GM21619 (cell line): ENCODE measurements around the gene CREG1.

ENCODE experiments used
- ATAC-seq: cut with Tn5 transposase; IDR thresholded peaks from one replicate; pipeline ENCODE4 v1.9.1; 2021; ENCODE audit not compliant: unreplicated experiment

CREG1 gene

DNA sequence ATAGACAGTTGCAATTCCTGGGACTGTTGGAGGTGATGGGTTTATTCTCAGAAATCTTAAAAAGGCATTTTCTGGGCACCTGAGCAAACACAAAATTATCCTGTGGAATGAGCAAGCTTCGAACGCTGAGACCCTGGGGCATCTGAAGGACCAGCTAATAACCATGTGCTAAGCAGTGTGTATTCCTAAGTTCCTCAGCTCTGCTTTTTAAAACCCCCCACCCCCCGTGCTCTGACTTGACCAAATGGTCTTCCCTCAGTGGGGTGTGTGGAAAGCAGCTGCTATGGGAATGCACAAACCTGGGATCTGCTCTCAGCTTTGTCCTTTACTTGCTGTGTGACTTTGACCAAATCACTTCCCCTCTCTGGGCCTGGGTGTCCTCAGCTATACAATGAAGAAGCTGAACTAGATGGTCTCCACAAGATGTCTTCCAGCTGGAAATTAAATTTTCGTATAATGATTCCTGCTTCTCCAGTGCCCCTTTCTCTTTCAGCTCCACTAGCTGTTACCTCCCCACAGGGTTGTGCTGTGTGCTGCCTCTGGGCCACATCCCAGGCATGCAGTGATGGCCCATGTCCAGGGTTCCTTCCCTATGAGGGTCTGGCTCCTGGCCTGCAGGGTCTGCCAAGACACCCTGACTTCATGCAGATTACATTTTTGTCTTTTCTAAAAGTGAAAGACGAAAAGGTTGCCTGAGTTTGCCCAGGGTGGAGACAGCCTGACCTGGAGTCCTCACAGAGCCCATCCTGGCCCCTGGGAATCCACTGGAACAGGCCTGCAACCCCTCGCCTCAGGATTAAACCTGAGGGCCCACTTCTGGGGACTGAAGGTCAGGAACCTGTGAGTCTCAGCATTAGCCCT, 20.4 kb downstream of the CREG1 start:
- peak; percentile 15 for ATAC-seq

DNA sequence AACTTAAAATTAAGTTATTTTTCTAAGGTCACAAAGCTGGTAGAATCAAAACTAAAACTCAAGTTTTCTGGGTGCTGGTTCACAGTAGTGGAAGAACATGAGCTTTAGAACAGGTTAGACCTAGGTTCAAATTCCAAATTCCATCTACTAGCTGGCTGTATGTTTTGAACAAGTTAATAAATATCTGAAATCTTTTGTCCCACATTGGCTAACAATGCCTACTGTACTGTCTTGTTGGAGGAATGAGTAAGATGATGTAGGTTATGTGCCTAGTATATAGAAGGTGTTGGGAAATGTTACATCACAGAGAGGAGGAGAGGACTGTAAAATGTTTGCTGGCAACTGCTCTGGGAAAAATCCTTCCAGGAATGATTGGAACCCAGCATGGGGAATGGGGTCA, 21.2 kb downstream of the CREG1 start:
- no peak for ATAC-seq

DNA sequence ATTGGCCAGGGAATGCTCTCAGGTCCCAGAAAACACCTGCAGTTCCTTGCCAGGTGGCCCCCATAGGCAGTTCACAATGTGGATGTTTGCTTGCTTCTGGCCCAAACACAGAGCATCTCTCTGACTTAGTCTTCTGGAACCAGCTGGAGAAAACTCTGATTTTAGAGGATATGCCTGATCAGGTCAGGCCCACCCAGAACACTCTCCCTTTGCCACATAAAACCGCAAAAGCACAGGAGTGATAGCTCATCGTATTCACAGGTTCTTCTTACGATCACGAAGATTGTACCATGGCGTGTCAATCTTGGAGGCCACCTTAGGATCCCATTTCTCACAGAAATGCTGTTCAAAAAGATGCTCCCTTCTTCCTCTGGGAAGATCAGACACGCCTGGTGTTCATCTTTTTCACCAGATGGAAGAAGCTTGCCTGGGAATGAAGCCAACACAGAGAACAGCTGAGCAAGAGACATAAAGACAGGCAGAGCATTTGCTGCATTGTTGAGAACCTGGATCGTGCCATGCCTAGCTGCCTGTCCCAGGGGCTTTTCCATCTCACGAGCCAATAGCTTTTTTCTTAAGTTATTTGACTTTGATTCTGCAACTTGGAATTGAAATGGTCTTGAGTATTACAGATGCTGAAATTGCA, 23.6 kb downstream of the CREG1 start:
- ATAC-seq = no peak

DNA sequence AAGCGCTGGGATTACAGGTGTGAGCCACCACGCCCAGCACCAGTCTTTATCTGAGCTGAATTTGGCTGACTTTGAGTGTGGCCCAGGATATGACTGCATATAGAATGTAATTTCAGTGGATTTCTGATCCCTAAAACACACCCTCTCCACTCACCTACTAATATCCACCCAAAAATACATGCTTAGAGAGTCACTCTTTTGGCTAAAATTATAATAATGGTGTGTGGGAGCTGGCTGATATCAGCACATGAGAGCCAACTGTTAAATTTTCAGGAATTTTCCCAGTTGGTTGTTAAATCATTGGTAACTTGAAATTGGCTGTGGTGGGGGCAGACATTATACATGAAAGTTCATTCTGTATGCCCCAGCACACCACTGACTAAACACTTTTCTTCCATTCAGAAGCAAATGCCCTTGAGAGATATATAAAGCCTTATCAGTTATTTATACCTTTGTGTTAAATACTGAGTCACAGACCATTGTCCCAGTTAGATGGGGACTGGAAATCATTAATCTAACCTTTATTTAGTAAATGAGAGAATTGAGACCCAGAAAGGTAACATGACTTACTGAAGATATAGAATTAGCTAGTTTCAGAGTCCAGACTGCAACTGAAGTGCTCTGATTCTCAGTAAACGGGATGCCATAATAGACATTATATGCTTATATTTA, 25.4 kb downstream of the CREG1 start:
- ATAC-seq = no peak

DNA sequence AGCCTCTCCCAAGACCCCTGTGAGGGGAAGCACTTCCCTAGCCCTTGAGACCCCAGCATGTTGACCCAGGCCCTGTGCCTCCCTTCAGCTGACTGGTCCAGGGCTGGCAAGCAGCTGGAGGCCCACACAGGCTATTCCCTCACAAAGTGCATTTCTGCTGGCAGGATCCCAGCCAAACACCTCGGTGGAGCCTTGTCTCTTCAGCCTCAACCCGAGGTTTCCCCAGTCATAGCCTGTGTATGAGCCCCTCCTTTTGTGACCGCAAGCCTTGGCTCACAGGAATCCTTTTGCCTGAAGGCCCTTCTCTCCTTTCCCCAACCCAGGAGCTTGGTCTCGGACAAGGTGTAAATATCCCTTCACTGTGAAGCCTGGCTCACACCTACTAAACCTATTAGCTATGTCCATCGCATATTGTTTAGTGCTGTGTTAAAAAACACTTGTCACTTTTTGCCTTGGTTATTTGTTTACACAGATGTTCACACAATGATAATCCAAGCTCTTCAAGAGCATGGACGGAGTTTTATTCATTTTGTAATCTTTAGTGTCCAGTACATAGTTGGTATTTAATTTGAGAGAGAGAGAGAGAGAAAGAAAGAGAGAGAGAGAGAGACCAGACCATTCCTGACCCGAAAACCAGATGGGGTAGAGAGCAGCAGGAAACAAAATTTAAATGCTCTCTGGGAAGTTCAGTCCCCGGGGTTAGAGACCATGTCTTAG, 26.7 kb downstream of the CREG1 start:
- ATAC-seq = no peak

DNA sequence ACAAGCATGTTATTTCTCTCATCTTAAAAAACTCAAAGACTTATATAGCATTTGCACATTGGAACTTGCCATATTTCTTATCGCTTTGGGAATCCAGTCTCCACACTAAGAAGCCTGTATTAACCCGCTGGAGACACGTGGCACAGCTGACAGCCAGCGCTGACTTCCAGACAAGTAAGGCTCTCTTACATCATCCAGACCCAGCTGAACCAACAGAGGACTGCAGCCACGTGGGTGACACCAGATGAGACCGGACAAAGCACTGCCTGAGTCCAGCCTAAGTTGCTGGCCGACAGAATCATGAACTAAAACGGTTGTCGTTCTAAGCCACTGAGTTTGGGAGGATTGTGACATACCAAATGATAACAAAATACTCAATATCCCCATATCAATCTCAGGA, 28.9 kb downstream of the CREG1 start:
- ATAC-seq = no peak

DNA sequence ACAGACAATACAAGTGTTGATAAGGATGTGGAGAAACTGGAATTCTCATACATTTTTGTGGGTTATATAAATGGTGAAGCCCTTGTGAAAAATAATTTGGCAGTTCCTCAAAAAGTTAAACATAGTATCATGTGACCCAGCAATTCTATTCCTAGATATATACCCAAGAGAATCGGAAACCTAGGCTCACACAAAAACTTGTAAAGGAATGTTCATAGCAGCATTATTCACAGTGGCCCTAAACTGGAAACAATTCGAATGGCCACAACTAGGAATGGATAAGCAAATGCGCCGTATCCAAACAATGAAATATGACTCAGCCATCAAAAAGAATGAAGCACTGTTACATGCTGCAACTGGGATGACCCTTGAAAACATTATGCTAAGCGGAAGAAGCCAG, 31.3 kb downstream of the CREG1 start:
- ATAC-seq = no peak

DNA sequence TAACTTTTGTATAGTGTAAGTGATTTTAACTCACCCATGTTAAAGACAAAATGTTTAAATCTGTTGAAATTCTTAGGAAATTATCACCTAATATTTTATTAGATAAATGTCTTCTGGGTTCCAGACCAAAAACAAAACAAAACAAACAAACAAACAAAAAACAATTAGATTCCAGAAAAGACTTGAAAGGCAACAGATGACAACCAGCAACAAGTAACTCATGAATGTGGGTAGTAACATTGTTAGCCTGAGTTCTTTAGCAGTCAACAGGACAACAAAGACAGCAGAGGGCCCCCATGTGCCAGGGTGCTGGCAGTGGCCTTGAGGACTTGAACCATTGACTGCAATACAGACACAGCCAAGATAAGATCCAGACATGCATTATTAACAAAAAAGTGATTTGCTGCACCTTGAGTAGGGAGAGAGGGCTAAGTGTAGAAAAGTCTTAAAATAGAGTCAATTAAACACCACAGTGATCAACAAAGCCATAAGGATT, 32.8 kb downstream of the CREG1 start:
- ATAC-seq = no peak

DNA sequence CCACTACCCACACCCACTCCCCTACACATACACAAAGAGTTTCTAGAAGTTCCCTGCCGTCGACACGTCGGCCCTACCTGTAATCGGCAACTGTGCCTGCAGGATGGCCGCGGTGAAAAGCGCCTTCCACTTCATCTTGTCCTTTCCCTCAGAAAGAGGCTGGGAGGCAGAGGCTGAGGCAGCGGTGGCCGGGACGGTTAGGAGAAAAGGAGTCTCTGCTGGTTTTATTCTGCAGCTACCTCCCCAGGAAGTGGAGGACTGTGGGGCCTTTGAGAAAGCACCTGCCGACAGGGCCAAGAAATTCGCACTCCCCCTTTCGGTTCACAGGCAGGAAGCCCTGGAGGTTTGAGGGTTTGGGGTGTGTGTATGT, 35.2 kb downstream of the CREG1 start, which contains the start of gene CD247:
TSS of gene CD247 (minus strand) at position 199 of the 370 bp plus-strand sequence. CDS start at position 135, 64 bp downstream.
- ATAC-seq = no peak

DNA sequence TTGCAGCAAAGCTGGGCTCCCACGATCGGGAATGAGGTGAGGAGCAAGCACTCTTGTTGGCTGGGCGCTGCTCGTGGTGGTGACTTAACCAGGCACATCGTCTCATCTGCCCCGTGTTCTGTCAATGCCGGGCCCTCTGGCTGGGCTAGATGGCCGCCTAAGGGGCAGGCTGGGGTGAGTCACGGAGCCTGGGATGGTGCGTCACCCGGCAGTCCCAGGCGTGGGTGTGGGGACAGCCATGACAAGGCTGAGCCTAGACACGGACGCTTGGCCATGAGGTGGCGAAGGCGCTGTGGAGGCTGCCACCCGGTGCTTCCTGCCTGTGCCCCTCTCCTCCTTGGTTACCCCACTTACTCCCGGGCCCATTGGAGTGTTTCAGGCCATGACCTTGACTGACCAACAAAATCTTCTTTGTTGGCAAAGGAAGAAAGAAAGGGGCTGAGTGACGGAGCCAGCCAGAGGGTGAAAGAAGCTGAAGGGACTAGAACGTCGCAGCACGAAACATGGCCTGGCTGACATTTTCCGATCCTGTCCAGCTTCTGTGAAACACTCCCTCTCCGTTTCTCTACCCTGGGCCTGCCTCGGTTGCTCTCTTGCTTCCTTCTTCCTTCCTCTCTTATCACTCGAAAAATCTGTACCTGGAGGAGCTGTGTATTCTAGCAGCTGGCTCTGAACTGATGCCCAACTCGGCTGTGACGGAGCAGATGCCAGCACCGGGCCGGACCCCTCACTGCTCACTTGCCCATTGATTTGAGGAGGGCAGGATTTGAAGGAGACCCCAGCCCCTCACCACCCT, 35.8 kb downstream of the CREG1 start:
- ATAC-seq = no peak

DNA sequence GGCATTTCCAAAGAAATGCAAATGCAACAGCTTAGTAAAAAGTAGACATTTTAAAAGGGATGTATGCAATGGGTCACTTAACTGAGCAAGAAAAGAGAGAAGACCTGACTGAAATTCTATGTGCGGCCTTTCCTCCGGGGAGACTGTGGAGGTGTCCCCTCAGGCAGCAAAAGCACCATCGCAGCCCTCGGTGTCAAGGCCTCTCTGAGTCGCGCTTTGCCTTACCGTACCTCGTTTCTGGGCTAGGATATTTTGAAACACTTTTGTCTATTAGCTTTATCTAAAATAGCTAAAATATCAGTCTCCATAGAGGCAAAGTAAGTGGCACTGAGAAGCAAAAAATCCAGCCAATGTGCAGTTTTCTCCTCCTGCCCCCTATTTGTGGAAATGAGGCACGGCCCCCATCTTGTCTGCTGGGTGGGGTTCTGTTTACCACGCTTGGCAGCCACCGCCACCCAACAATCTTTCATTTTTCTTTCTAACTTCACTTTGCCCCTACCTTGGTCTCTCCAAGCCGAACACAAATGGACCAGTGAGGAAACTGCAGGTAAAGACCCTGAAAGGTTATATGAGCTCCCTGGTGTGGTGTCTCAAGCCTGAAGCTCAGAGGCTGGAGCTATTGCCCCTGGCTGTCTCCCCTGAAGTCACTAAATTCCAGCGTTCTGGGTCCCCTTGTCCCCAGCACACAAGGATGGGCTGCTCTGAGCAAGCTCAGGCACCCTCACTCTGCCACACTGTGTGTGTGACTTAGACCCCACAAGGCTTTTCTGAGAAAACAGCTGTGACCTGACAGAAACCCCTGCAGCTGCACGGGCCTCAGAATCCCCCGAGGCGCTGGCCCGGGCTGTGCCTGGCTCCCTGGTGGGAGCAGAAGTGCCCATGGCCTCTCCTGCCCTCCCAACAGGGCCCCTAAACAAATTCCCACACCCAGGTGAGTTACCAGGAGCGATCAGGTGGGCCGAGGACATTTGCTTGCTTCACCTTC, 36.9 kb downstream of the CREG1 start:
- no peak for ATAC-seq

DNA sequence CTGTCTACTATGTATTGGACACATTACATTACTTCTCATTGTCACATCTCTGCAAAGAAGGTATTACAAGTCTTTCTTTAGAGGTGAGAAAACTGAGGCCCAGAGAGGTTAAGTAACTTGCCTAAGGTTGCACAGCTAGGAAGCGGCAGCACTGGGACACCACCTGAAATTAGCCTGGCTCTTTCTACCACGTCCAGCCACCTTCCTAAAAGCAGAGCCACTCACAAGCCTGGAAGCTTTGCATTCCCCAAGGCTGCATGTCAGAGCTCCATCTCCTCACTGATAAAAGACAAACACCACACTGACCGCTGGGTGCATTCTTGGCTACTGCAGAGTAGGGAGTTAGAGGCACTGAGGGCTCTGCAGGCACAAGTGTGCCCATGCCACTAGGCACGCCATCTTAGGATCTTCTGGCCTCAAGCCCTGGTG, 37.7 kb downstream of the CREG1 start:
- no peak for ATAC-seq

DNA sequence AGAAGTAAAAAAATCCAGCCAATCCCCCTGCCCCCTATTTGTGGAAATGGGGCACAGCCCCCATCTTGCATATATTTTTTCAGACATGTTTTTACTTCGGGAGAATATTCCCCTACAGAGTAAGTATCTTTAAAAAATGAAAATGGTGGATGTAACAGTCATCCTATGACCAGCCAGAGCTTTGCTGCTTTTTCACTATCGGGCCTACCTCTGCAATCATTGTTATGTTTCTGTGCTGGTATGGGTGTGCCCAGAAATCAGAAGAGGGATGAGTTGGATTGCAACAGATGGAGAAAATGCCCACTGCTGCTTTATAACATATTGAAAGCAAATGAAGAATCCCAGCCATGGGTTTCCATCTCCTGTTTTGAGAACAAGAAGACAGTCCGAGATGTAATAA, 38.1 kb downstream of the CREG1 start:
- ATAC-seq = no peak

DNA sequence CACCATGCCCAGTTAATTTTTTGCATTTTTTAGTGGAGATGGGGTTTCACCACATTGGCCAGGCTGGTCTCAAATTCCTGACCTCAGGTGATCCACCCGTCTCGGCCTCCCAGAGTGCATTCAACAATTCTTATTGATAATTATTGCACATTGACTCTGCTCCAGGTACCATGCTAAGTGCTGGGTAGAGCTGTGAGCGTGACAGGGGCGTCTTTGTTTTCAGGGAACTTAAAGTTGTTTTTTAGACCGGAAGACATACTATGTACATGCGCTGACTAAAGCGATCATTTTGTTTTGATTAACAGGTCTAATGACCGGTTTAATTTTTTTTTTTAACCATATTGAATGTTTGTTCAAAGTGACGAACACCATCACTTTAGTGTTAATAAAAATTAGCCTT, 39.3 kb downstream of the CREG1 start:
- no peak for ATAC-seq

DNA sequence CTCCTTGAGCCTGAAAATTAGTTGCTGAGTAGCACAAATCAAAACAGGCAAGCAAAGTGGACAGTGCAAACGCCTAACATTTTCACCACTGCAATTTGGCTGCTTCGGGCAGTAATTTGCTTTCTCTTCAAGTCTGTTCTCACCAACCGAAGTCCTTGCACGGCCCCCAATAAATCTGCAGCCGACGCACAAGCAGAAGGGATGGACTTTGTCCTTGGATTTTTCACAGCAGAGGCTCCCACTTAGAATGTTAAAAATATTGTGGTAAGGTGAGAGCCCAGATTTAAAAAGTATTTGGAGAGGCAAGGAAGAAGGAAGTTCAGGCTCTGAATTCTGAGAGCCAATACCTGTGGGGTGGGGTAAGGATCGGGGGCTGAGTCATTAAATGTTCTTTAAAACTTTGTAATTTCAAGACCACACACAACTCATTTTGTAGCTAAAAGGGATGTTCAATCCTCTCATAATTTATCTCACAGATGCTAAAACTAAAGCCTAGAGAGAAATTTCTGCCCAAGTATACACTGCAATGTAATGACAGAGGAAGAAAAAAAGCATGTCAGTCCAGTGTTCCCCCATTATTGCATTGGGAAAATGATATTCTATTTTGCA, 41.4 kb downstream of the CREG1 start:
- ATAC-seq = no peak

DNA sequence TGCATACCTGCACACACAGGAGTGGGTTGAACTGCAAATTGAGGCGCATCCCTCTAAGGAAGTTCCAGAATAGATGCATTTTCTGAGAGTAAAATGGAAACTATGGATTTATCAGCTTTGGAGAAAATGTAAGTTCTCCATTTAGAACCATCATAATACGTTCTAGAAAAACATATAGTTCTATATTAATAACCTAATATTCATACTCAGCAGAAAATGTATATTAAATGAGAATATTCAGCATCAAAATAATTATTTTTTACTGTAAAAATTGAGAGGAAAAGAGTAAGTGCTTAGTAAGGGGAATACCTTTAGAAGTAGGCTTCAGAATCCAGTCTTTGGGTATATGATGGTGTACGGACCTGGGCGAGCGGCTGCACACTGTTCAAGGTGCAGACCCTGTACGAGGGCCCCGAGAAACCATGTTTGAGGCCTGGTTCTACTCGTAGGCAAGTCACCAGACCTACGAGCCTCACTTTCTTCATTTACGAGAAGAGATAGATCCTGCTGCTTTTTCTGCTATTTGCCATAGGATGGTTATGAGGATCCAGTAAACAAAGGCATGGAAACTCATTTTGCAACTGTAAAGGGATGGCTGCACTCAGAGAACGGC, 42.1 kb downstream of the CREG1 start:
- ATAC-seq = no peak

DNA sequence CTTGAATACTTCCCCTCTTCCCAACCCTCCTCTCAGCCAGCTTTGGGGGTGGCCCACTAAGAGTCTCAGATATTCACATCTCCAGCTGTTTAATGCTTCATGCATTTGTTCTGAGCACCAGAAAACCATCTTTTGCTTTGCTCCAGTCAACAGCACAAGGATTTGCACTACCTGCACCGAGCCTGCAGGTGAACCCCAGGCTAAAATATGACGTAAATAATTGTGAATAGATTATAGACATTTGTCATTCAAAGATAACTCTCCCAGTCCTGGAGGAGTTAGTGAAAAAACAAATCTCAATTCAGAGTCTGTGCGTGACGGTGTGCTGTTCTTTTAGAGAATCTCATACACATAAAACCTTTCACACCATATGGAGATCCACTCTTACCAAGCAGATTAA, 42.7 kb downstream of the CREG1 start:
- ATAC-seq = no peak

DNA sequence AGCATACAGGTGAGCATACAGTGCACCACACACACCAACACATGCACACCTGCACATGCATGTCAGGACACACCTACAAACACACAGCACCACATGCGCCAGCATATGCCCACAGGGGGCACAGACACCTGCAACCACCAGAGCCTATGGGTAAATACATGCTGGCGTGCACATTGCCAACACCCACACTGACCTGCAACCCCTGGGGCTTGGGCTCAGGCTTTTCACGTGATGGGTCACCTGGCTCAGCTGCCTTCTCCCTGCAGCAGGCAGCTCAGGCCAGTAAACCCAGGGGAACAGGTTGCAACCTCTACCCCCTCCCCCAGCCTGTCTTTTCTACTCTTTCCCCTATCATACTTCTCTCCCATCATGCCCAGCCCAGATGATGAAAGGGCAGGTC, 43.3 kb downstream of the CREG1 start:
- ATAC-seq = no peak
